ENCODE data around the gene JMJD4.

The JMJD4 gene

GRCh38 chr1:227756172-227756959 lies 21.3 kb upstream of the JMJD4 start:
- peaks cover 20% of the 10 kb centered on the region for H3K36me3 ChIP-seq (ENCODE audit: control insufficient read depth, low read length)
- no peaks in the 10 kb centered on the region for H3K9me2 ChIP-seq (replicated peaks; ENCODE audit: control insufficient read depth, low read length)
- peaks cover 4% of the 10 kb centered on the region for H3K79me2 ChIP-seq (ENCODE audit: control insufficient read depth, low read length)
- no peaks in the 10 kb centered on the region for H3K4me1 ChIP-seq (ENCODE audit: control insufficient read depth, low read length)
- H3K4me3 ChIP-seq (ENCODE audit: low read length): no peak overlapping the region
- H3K4me2 ChIP-seq (ENCODE audit: low read length): no peak overlapping the region
- no peak for TF ChIP-seq CTCF (IDR thresholded peaks at IDR 0.05; ENCODE audit: low read depth, low read length, poor library complexity, severe bottlenecking)
- no peak for TF ChIP-seq EZH2phosphoT487 (IDR thresholded peaks at IDR 0.05; ENCODE audit: borderline replicate concordance, low read length)
- no peak overlapping the region for H3K27ac ChIP-seq (ENCODE audit: low read depth, low read length)
- no peaks in the 10 kb centered on the region for H3K9me3 ChIP-seq (ENCODE audit: control insufficient read depth, insufficient read depth, low read length)
- no peaks in the 10 kb centered on the region for H3K27me3 ChIP-seq (ENCODE audit: control insufficient read depth, low read length)
- H4K20me1 ChIP-seq (ENCODE audit: control insufficient read depth, insufficient read depth, low read depth, low read length): no peaks in the 10 kb centered on the region
- H3F3A ChIP-seq (ENCODE audit: control insufficient read depth, insufficient read depth): no peaks in the 10 kb centered on the region

- TF ChIP-seq EZH2phosphoT487 (IDR thresholded peaks at IDR 0.05; ENCODE audit: borderline replicate concordance, low read length): no peak
- TF ChIP-seq CTCF (IDR thresholded peaks at IDR 0.05; ENCODE audit: low read depth, low read length, poor library complexity, severe bottlenecking): no peak
- Histone ChIP-seq H3K27me3 (ENCODE audit: control insufficient read depth, low read length) (no peaks in the 10 kb centered on the region), H3K27ac (ENCODE audit: low read depth, low read length) (no peak overlapping the region), H3K4me1 (ENCODE audit: control insufficient read depth, low read length) (no peaks in the 10 kb centered on the region), H3K9me3 (ENCODE audit: control insufficient read depth, insufficient read depth, low read length) (no peaks in the 10 kb centered on the region), H3K4me2 (ENCODE audit: low read length) (no peak overlapping the region), H3K36me3 (ENCODE audit: control insufficient read depth, low read length) (peaks cover 16% of the 10 kb centered on the region; the same call in 1 of the 2 replicates), H3F3A (ENCODE audit: control insufficient read depth, insufficient read depth) (no peaks in the 10 kb centered on the region), H3K79me2 (ENCODE audit: control insufficient read depth, low read length) (peaks cover 11% of the 10 kb centered on the region), H4K20me1 (ENCODE audit: control insufficient read depth, insufficient read depth, low read depth, low read length) (no peaks in the 10 kb centered on the region), H3K9me2 (replicated peaks; ENCODE audit: control insufficient read depth, low read length) (no peaks in the 10 kb centered on the region), H3K4me3 (ENCODE audit: low read length) (no peak overlapping the region)
These were observed 19.9 kb upstream of the JMJD4 start for GRCh38 chr1:227754958-227755357.

GRCh38 chr1:227753999-227754711 lies 19.1 kb upstream of the JMJD4 start:
- peaks cover 19% of the 10 kb centered on the region for H3K79me2 ChIP-seq (ENCODE audit: control insufficient read depth, low read length)
- no peak for TF ChIP-seq EZH2phosphoT487 (IDR thresholded peaks at IDR 0.05; ENCODE audit: borderline replicate concordance, low read length)
- no peak for TF ChIP-seq CTCF (IDR thresholded peaks at IDR 0.05; ENCODE audit: low read depth, low read length, poor library complexity, severe bottlenecking)

More at GRCh38 chr1:227753999-227754711, 19.1 kb upstream of the JMJD4 start:
- Histone ChIP-seq H3K4me3 (ENCODE audit: low read length) (no peak overlapping the region), H3K36me3 (ENCODE audit: control insufficient read depth, low read length) (peaks cover 8% of the 10 kb centered on the region; the same call in 1 of the 2 replicates), H3K9me3 (ENCODE audit: control insufficient read depth, insufficient read depth, low read length) (no peaks in the 10 kb centered on the region), H3K27ac (ENCODE audit: low read depth, low read length) (no peak overlapping the region), H3K27me3 (ENCODE audit: control insufficient read depth, low read length) (no peaks in the 10 kb centered on the region), H3K9me2 (replicated peaks; ENCODE audit: control insufficient read depth, low read length) (no peaks in the 10 kb centered on the region), H3F3A (ENCODE audit: control insufficient read depth, insufficient read depth) (no peaks in the 10 kb centered on the region), H4K20me1 (ENCODE audit: control insufficient read depth, insufficient read depth, low read depth, low read length) (no peaks in the 10 kb centered on the region), H3K4me1 (ENCODE audit: control insufficient read depth, low read length) (no peaks in the 10 kb centered on the region), H3K4me2 (ENCODE audit: low read length) (no peak overlapping the region)

Data from DOHH2 (cell line).